Type B pancreatic cell (in vitro differentiated cells): ENCODE measurements around the gene OR1N2. TPM values are rescaled to one million over a fixed set of nuclear protein-coding genes. Genes with fewer than 3 reads are reported as not detected.
"Not testable (repeated sequence)": the region's sequence is repeated elsewhere in the genome, so short reads cannot be mapped to it uniquely, and the experiment has no call there.

ENCODE experiments used
- DNase-seq: peaks from one replicate; pipeline ENCODE4 v3.0.0; 2021; ENCODE audit warnings: mixed read lengths; ENCODE audit not compliant: unreplicated experiment; ENCODE audit errors: extremely low spot score
- H3K27ac Mint-ChIP-seq: 2 replicates; pipeline ENCODE4 v1.8.0; 2021; ENCODE audit warnings: mild to moderate bottlenecking, mixed read lengths
- H3K27me3 Mint-ChIP-seq: 2 replicates; pipeline ENCODE4 v1.8.0; 2021; ENCODE audit warnings: mixed read lengths
- H3K36me3 Mint-ChIP-seq: 2 replicates; pipeline ENCODE4 v1.8.0; 2021; ENCODE audit warnings: mixed read lengths
- H3K4me1 Mint-ChIP-seq: one replicate; pipeline ENCODE4 v1.8.0; 2021; ENCODE audit warnings: mixed read lengths; ENCODE audit not compliant: unreplicated experiment
- H3K4me3 Mint-ChIP-seq: 2 replicates; pipeline ENCODE4 v1.8.0; 2021; ENCODE audit warnings: mild to moderate bottlenecking, mixed read lengths
- H3K9me3 Mint-ChIP-seq: 2 replicates; pipeline ENCODE4 v1.8.0; 2021; ENCODE audit warnings: mixed read lengths
- CTCF ChIP-seq: fragments of 200-600 bp; sonication (generic); conservative IDR thresholded peaks from 2 replicates; pipeline ENCODE4 v1.5.0; 2021; ENCODE audit warnings: antibody characterized with exemption, mild to moderate bottlenecking
- total RNA-seq: library from RNA; stranded (reverse); gene quantifications from 2 replicates; pipeline ENCODE4 v1.2.1, GENCODE V29; 2021; ENCODE audit warnings: low replicate concordance

The OR1N2 gene
- total RNA-seq, 1 donor from 2014 or later = not detected

GRCh38 chr9:122580360-122580759, 27.4 kb downstream of the OR1N2 start:
- Mint-ChIP-seq H3K4me3 (no peak overlapping the region), H3K9me3 (no peaks in the 10 kb centered on the region), H3K27ac (no peak overlapping the region), H3K4me1 (no peaks in the 10 kb centered on the region), H3K36me3 (no peaks in the 10 kb centered on the region), H3K27me3 (no peaks in the 10 kb centered on the region)
- TF ChIP-seq CTCF = no peak
- no peak for DNase-seq

- not testable (repeated sequence) for H3K9me3 Mint-ChIP-seq, DNase-seq, H3K27me3 Mint-ChIP-seq, H3K36me3 Mint-ChIP-seq, H3K4me3 Mint-ChIP-seq, H3K4me1 Mint-ChIP-seq, H3K27ac Mint-ChIP-seq
These were observed 30.4 kb downstream of the OR1N2 start, which contains the start of gene OR1L8 for GRCh38 chr9:122583284-122583683. TSS of gene OR1L8 (minus strand) at chr9:122583384. CDS start at chr9:122568477, 14,907 bp downstream.

Other genes with a start within 250 kb of the OR1N2 start
- gene PTGS1, start 182.1 kb upstream of the OR1N2 start, total RNA-seq = 1.1 and 1.7 TPM in 2 replicates
- gene OR1J1, start 75.2 kb upstream of the OR1N2 start, total RNA-seq = not detected in 2 replicates
- not detected in 2 replicates for gene OR1J2, start 42.3 kb upstream of the OR1N2 start, total RNA-seq
- gene OR1J4, start 34.0 kb upstream of the OR1N2 start, total RNA-seq = not detected in 2 replicates
- gene OR1N1, start 25.8 kb upstream of the OR1N2 start, total RNA-seq = not detected in 2 replicates
- gene OR1L8, start 30.3 kb downstream of the OR1N2 start, total RNA-seq = not detected in 2 replicates
- gene OR1Q1, start 61.6 kb downstream of the OR1N2 start, total RNA-seq = not detected in 2 replicates
- gene OR1B1, start 104.5 kb downstream of the OR1N2 start, total RNA-seq = not detected in 2 replicates
- gene OR1L1, start 108.6 kb downstream of the OR1N2 start, total RNA-seq = not detected in 2 replicates
- not detected in 2 replicates for gene OR1L3, start 122.0 kb downstream of the OR1N2 start, total RNA-seq
- gene OR1L4, start 170.9 kb downstream of the OR1N2 start, total RNA-seq = not detected in 2 replicates
- gene OR1L6, start 189.2 kb downstream of the OR1N2 start, total RNA-seq = not detected in 2 replicates
- not detected in 2 replicates for gene OR5C1, start 235.8 kb downstream of the OR1N2 start, total RNA-seq
- gene OR1K1, start 247.0 kb downstream of the OR1N2 start, total RNA-seq = not detected in 2 replicates